GM19372 (cell line): ENCODE results near the gene NCOR2.

ENCODE experiments used
- ATAC-seq: cut with Tn5 transposase; IDR thresholded peaks from one replicate; pipeline ENCODE4 v1.9.1; 2021; ENCODE audit warnings: mild to moderate bottlenecking, low read depth, moderate library complexity; ENCODE audit not compliant: unreplicated experiment

Gene NCOR2

GRCh38 chr12:124562018-124562795, 5.2 kb downstream of the NCOR2 start:
- ATAC-seq, result no peak

GRCh38 chr12:124561231-124561630, 6.2 kb downstream of the NCOR2 start:
- ATAC-seq, result no peak

DNA sequence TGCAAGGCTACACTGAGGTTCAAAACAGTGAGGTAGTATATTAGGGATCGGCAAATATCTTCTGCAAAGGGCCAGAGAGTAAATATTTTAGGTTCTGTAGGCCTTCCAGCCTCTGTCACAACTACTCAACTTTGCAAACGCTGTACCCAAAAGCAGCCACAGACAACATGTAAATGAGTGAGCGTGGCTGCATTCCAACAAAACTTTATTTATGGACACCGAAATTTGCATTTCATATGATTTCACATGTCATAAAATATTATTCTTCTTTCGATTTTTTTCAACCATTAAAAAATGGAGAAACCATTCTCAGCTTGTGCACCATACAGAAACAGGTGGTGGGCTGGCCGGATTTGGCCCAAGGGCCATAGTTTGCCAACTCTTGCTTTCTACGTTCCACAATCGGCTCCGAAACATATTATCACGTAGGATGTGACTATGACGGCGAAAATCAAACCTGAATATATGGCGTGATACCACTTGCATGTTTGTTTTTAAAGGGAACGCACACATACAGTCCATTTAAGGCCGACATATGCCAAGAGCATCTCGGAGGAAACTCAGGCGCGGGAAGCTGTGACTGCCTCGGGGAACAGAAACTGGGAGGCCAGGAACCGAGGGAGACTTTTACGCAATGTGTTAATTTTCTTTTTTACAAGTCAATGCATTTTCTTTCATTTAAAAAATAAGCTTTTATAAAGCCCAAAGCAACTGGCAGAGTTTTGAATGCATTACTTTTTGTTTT, 7.1 kb downstream of the NCOR2 start:
- no peak for ATAC-seq

- ATAC-seq, result no peak
These were observed 8.0 kb downstream of the NCOR2 start for GRCh38 chr12:124559182-124560017.

DNA sequence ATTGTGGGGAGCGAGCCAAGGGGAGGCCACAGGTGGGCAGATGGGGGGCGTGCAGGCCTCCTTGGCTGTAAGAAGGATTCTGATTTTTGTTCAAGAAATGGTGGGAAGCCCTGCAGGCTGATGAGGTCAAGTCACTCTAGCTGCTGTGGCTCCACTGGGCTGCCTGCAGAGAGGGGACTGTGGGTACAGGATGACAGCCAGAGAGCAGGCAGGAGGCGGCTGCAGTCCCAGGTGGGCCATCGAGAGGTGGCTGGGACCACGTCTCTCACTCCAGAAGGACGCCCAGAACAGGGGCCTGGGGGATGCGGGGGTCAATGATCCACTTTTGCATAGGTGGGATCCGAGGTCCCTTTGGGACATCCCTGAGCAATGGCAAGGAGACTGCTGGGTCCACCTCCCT, 9.1 kb downstream of the NCOR2 start:
- no peak for ATAC-seq

DNA sequence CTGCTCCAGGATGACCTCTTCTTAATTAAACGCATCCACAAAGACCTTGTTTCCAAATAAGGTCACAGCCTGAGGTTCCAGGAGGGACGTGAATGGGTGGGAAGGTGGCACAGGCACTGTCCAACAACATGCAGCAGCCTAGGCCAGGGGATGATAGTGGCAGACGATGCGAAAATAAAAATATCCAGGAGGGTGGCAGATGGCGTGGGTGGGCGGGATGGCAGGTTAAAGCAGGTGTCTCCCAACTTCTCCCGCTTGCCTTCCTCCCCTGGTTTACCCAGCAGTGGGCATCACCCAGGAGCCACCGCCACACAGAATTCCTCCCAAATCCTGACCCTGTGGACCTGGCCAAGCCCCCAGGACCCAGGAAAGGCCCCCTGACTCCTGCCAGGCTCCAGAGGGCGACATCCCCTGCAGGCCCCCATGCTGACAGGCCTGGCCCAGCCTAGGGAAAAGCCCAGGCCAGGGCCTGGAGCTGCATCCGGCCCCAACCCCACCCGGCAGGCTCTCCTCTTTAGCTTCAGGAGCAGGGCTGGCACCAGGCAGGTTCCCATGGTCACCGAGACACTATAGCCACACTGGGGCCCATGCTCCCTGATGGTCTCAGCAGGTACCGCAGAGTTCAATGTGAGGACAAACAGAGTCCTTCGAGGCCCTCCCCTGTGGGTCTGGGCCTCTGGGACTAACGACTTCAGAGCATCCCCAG, 9.7 kb downstream of the NCOR2 start:
- no peak for ATAC-seq

GRCh38 chr12:124556896-124557501, 10.4 kb downstream of the NCOR2 start:
- ATAC-seq, result no peak

DNA sequence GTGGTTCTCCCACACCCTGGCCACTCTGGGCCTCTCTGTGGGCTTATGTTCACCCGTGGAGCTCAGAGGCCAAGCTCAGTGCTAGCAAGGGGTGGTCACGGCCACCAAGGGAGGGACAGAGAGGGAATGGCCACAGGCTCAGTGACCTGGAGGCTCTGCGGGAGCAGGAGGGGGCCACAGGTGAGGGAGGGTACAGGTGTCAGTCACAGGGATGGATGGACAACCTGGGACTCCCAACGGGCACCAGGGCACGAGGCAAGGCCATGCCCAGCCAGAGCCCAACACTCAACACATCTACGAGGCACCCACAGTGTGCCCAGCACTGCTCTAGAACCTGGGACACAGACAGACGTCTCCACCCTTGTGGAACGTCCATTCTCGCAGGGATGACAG, 11.3 kb downstream of the NCOR2 start:
- no peak for ATAC-seq

DNA sequence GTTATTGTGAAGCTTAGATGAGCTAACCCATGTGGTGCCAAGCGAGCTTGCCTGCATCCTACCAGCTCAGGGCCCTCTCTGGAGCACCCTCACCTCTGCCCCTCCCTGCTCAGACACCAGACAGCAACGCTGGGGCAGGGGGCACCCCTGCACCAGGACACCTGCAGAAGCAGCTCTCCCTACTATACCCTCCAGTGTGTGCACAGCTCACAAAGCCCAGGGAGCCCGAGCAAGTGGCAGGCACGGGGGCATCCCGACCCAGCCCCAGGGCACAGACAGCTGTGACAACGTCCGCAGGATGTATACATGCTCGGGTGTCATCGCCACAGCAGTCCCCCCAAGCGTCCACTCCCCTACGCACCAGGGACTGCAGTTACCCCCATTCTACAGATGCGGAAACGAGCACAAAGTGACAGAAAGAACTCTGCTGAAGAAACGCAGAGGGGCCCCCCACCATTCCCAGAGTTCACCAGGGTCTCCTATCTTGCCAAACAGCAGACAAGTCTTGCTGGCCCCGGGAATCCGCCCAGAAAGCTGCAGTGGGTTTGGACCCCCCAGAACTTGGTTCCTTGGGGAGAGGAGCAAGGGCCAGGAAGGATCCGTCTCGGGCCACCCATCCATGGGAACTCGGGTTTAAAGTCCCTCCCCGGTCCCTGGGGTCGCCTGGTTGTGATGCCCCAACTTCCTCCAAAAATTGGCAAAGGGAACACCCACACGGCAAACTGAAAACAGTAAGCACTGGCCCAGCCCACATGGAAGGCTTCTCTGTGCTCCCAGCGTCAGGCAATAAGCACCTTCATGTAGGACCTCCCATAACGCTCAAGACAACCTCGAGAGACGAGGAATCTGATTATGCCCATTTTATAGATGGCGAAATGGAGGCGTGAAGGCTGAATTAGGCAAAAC, 12.0 kb downstream of the NCOR2 start:
- no peak for ATAC-seq

- ATAC-seq, result no peak
These were observed 12.9 kb downstream of the NCOR2 start for GRCh38 chr12:124554429-124555029.

GRCh38 chr12:124553862-124554428, 13.5 kb downstream of the NCOR2 start:
- ATAC-seq, result no peak

GRCh38 chr12:124551268-124552144, 15.9 kb downstream of the NCOR2 start:
- ATAC-seq, result no peak

- no peak for ATAC-seq
These were observed 17.0 kb downstream of the NCOR2 start for GRCh38 chr12:124550123-124551089.

GRCh38 chr12:124549629-124550028, 17.8 kb downstream of the NCOR2 start:
- ATAC-seq, result no peak

DNA sequence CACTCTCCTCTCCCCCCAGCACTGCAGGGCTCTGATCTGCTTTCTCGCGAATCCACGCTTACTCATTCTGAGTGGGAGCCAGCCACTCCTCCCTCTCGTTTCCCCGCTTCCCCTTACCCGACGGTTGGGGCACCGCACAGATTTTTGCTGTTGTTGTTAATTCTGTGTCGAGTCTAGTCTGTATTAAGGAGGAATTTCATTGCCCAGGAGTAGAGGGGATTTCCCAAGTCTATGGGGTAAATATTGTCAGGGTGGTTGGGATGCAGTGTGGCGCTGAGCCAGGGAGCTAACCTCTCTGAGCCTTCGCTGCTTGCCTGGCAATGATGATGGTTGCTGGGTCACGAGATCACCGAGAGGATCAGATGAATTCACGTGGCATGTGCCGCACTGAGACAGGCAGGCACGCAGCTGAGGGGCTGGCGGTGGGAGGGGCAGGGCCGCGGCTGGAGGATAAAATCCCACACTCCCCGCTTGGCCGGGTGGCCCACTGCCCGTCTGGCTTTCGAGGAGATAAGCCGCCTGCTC, 18.5 kb downstream of the NCOR2 start:
- no peak for ATAC-seq

GRCh38 chr12:124547626-124548025, 19.8 kb downstream of the NCOR2 start:
- no peak for ATAC-seq
